Femur (tissue), 1 donor: ENCODE data around the gene IQSEC3.
"Not testable (repeated sequence)": the region's sequence is repeated elsewhere in the genome, so short reads cannot be mapped to it uniquely, and the experiment has no call there.

Source experiments
- DNase-seq: peaks from one replicate; pipeline ENCODE4 v3.0.0-alpha.2; 2017

The IQSEC3 gene

GRCh38 chr12:66428-66781 lies at the start of gene IQSEC3:
Gene IQSEC3, plus strand, starts transcription at chr12:66767. Its CDS starts 116 bp downstream, at chr12:66883.
- DNase-seq, result not testable (repeated sequence)

- not testable (repeated sequence) for DNase-seq
Measured at GRCh38 chr12:17370-18340, 48.9 kb upstream of the IQSEC3 start.

GRCh38 chr12:18821-19567 lies 47.6 kb upstream of the IQSEC3 start:
- not testable (repeated sequence) for DNase-seq

GRCh38 chr12:19906-20305 lies 46.7 kb upstream of the IQSEC3 start:
- not testable (repeated sequence) for DNase-seq

GRCh38 chr12:20757-21156 lies 45.8 kb upstream of the IQSEC3 start:
- DNase-seq, result no peak

GRCh38 chr12:21301-22189 lies 45.0 kb upstream of the IQSEC3 start:
- no peak for DNase-seq

- no peak for DNase-seq
Measured at GRCh38 chr12:22190-22529, 44.4 kb upstream of the IQSEC3 start.

GRCh38 chr12:22530-23201 lies 43.9 kb upstream of the IQSEC3 start:
- DNase-seq, result no peak

GRCh38 chr12:27904-28303 lies 38.7 kb upstream of the IQSEC3 start:
- DNase-seq, result not testable (repeated sequence)

- DNase-seq, result not testable (repeated sequence)
Measured at GRCh38 chr12:38775-39174, 27.8 kb upstream of the IQSEC3 start.

GRCh38 chr12:39555-40265 lies 26.9 kb upstream of the IQSEC3 start:
- not testable (repeated sequence) for DNase-seq

GRCh38 chr12:44352-44751 lies 22.2 kb upstream of the IQSEC3 start:
- DNase-seq, result not testable (repeated sequence)

- not testable (repeated sequence) for DNase-seq
Measured at GRCh38 chr12:45235-45990, 21.2 kb upstream of the IQSEC3 start.

GRCh38 chr12:45991-46358 lies 20.6 kb upstream of the IQSEC3 start:
- not testable (repeated sequence) for DNase-seq

- not testable (repeated sequence) for DNase-seq
Measured at GRCh38 chr12:46542-46941, 20.0 kb upstream of the IQSEC3 start.

- DNase-seq, result not testable (repeated sequence)
Measured at GRCh38 chr12:47699-48226, 18.8 kb upstream of the IQSEC3 start.

- DNase-seq, result not testable (repeated sequence)
Measured at GRCh38 chr12:49149-49548, 17.4 kb upstream of the IQSEC3 start.

GRCh38 chr12:51087-51486 lies 15.5 kb upstream of the IQSEC3 start:
- DNase-seq, result not testable (repeated sequence)

GRCh38 chr12:51962-52361 lies 14.6 kb upstream of the IQSEC3 start:
- not testable (repeated sequence) for DNase-seq
